Central memory CD4-positive, alpha-beta T cell (primary cell): ENCODE measurements around the gene CD34.
"Not testable (repeated sequence)": the region's sequence is repeated elsewhere in the genome, so short reads cannot be mapped to it uniquely, and the experiment has no call there.

ENCODE experiments used
- DNase-seq: peaks from one replicate; pipeline ENCODE4 v3.0.0; 2022
- total RNA-seq, 3 experiments: gene quantifications; one replicate each; lab custom pipeline; 2026; lab: John Stamatoyannopoulos, UW

The CD34 gene, protein sequence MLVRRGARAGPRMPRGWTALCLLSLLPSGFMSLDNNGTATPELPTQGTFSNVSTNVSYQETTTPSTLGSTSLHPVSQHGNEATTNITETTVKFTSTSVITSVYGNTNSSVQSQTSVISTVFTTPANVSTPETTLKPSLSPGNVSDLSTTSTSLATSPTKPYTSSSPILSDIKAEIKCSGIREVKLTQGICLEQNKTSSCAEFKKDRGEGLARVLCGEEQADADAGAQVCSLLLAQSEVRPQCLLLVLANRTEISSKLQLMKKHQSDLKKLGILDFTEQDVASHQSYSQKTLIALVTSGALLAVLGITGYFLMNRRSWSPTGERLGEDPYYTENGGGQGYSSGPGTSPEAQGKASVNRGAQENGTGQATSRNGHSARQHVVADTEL
- 0 to 0.19 (median 0) reads per million in 3 experiments for total RNA-seq

DNA sequence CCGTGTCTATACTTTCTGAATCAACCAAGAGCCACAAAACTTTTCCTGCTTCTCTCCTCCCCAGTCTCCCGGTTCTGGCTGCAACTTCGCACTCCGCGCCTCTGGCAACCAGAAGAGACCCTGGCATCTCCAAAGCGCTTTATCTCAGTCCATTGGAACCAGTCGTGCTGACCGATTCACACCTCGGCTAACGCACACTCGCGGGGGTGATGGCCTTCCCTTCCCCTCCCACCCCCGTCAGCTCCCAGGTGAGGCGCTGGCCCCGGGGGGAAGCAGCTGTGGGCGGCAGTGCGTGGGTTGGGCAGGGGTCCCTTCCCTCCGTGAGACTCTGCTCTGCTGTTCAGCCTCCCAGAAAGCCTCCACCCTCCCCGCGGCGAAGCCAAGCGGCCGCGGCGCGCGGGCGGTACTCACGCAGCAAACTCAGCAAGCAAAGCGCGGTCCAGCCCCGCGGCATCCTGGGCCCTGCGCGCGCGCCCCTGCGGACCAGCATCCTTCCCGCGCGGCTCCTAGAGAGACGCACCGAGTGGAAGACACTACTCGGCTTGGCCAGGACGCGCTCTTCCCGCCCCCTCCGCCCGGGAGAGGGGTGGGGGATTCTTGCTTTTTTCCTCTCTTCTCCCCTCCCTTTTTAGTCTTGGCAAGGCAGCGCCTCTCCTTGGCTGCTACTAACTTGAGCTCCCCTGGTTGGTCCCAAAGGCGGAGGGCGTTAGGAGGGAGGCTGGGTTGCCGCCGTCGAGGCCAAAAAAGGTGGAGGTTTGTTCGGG is at the start of gene CD34:
Gene CD34, minus strand, starts transcription at position 535 of the 764 bp plus-strand sequence. Its CDS starts 45 bp downstream, at position 490.
- DNase-seq: no peak

DNA sequence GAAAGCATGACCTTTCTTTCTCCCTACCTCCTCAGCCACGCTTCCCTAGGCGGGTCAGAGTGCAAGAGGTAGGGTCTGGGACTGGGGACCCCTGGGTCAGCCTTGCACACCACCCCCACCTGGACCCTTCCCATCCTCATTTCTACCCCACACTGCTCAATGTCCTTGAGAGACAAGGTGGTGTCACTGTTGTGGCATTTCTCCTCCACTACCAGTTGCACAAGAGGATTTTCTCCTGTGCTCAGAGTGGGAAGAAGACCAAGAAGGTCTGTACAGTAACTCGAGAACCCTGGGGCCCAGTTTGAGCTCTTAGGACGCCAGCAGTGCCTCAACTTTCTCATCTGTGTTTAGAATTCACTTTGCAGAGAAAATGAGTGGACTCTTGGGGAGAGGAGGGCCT is 49.4 kb upstream of the CD34 start:
- DNase-seq: no peak

DNA sequence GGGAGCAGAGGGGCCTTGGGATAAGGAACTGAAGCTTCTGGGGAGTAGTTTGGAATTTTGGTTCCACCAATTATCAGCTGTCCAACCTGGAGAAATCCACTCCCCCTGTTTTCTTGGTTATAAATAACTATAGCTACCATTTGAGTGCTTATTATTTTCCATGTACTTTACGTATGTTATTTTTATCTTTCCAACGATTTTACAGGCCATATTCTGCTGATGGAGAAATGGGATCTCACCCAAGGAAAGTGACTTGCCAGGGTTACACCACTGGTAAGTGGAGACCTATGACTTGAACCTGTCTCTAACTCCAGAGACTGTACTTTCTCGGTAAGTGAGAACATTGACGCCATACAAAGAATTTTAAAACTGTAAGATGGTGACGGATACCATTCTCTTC is 49.0 kb upstream of the CD34 start:
- no peak for DNase-seq

DNA sequence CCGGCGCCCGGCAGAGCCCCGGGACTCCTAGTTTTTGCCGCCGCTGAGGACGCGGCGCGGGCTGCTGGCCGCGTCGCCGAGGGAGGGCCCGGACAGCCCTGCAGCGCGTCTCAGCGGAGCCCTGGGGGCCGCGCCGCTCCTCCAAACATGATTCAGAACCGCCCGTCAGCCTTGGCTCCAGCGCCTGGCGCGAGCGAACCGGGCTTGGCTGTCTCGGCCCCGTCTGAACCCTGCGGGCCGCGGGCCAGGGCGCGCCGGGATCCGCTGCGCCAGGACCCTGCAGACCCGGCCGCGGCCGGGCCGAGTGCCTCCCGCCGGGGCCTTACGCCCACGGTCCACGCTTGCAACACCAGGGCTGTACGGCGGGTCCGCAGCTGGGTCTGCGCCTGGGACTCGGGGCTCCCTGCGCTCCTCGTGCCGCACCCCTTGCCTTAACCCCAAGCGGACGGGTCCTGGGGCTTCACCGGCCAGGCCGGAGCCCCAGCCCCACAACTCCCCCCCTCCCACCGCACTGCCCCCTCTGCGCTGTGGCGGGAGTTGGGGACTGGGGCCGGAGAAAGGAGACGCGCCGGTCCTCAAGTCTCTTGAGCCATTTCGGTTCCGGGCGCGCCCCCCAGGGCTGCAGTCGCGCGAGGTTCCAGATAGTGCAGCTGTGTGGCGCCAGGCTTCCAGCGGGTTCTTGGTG is 48.4 kb upstream of the CD34 start:
- no peak for DNase-seq

DNA sequence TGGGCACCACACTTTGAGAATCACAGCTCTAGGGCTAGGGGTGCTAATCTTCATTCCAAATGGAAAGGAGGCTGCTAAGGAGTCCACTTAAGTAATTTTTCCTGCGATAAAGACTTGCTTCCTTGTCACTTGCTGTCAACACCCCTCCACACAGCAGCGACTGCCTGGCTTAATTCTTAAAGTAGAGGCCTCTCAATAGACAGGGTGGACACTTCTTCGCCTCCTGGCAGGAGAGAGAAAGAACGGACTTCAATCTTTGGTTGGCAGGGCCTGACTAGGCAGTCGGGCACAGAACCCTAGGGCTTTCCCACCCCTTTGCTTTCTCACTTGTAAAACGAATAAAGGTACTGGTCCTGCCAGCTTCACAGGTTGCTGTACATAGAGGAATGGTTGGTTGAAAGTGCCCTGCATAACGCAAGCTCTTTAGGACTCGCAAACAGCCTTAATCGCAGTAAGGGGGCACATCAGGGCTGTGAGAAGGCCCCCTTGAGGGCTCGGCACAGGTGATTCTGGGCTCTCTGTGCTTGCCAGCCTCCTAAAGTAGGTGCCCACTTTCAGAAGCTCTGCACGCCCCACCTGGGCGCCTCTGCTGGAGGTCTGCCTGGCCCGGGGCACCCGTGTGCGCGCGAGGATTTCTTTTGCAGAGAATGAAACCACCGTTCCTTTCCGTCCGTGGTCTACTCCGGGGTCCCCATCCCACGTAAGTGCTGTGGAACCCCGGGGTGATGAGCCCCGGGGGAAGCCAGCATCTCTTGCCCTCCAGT is 47.6 kb upstream of the CD34 start:
- no peak for DNase-seq

DNA sequence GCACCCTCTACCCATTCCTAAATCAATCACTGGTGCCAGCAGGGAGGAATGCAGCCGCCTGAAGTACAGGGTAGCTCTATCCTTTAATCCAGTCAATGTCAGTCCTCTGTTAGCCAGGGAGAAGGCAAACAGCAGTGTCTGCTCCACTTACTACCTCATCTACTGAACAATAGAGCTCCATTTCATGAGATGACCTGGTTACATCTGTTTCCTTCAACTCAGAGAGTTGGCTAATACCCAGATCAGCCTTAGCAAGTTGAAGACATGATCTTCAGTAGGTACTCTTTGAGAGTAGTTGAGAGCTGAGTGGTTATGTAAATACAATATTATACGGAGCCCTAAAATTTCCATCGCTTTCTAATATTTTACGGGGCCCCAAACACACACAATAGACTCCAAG is 46.1 kb upstream of the CD34 start:
- DNase-seq: no peak

DNA sequence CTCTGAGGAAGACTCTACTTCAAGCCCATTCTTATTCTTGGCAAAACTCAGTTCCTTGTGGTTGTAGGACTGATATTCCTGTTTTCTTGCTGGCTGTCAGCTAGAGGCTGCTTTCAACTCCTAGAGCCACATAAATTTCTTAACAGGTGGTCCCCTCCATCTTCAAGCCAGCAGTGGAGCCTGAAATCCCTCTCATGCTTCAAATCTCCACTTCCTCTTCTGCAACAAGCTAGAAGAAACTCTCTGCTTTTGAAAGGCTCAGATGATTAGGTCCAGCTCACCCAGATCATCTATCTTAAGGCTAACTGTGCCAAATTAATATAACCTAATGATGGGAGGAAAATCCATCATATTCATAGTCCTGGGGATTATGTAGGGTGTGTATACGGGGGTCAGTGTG is 43.2 kb upstream of the CD34 start:
- DNase-seq: no peak

DNA sequence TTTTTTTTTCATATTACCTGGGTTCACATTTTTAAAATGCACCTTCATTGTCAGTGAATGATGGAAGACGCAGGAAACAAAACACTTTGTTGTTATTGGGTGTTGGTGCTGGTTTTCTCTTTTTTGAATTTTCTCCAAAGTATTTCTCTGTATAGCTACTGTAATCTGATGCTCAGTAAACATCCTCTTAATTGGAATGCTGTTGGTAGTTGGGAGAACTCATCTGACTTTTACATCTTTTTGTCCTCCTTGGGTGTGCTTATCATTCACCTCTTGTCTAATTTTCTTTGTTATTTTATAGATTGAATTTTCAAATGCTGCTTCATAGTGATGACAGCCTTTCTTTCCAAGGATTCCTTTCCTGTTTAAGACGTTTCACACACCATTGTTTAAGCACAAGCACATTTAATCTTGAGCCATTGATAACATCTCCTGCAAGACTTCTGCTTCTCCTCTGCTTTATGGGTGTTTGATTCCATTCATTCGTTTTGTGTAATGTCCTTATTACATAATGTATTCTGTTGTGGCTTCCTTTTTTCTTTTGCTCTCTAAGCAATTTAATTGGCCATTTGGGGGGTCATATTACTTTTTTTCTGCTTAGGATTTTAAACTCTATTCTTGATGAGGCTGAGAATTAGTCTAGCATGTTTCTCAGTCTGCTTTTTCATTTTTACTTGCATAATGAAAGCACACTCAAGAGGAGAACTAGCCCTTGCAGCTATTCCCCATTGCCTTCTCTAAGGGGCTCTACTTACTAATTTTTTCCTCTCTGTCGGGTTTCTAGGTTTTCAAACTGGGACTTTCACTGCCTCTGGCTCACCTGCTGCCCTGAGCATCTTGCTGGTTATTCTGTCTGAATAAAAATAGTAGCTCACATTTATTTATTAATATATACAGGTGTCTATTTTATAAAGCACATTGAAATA is 42.0 kb upstream of the CD34 start:
- DNase-seq: no peak

DNA sequence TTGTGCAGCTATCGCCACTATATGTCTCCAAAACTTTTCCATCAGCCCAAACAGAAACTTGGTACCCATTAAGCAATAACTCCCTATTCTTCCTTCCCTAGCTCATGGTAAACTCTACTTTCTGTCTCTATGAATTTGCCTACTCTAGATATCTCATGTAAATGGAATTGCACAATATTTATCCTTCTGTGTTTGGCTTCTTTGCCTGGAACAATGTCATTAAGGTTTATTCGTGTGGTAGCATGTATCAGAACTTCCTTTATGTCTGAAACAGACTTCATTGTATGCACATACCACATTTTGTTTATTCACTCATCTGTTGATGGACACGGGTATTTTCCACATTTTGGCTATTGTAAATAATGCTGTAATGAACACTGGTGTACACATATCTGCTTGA is 40.7 kb upstream of the CD34 start:
- no peak for DNase-seq

DNA sequence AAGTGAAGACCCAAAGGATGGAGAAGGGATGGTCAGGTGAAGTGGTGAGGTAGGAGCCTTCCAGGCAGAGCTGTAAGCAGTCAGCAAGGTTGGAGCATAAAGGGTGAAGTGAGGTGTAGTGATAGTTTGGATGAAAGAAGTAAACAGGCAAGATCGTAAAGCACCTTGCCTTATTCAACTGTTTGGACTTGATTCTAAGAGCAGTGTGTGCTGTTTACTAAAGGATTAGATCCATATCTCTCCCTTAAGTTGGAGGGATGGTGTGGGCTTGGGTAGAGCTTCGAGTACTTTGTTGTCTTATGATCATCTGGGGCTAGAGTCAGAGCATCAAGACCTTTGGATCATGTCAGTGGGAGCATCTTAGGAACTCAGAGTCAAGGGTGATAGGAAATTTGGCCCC is 39.8 kb upstream of the CD34 start:
- no peak for DNase-seq

DNA sequence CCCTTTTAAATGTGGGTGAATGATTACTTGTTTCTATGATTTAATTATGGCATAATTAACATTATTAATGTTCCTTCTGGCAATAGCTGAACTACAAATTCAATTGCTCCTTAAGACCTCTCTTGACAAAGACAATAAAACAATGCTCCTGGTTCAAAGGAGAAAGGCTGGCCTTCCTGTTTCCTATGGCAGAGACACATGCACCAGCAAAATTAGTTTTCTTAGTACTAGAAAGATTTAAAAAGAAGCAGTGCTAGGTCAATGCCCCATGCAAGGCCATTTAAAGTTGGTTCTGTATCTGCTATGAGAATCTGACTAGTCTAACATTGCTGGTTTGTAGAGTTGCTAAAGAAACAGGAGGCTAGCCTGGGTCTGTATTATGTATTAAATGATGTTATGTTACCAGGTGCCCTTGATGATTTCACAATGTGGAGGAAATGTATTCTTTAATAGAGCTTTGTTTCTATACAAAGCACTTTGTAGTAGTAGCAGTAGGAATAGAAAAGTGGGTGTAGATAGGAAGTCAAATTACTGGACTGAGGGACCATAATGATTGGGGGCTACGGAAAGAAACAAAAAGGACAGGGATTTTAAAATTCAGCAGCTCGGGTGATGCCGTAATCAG is 38.8 kb upstream of the CD34 start:
- no peak for DNase-seq

DNA sequence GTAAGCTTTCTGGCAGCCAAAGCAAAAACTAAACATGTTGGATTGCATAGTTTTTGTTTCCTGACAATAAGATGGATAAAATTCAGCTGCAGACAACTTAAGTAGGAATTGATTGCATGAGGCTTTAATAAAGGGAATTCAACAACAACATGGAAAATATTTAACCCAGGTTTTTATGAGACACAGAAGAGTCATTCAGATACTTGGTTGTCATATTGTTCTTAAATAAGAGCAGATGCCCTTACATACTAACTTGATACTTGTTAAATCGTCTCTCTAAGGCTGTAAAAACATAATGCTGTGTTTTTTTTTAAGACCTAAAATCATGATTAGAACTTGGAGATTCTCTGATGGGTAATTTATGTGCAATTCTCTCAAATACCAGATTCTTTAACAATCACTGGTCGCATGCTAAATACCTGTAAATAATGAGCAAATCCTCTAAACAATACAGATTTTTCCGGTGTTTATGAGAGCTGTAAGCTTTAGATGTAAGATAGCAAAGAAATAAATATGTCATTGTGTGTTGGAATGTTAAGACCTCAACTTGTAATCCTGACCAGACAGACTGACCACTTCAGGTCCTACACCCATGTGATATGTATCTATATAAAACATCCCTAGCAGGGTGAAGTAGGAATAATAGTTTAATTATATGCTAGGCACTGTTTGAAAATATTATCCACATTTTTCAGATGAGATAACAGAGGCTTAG is 37.8 kb upstream of the CD34 start:
- no peak for DNase-seq

DNA sequence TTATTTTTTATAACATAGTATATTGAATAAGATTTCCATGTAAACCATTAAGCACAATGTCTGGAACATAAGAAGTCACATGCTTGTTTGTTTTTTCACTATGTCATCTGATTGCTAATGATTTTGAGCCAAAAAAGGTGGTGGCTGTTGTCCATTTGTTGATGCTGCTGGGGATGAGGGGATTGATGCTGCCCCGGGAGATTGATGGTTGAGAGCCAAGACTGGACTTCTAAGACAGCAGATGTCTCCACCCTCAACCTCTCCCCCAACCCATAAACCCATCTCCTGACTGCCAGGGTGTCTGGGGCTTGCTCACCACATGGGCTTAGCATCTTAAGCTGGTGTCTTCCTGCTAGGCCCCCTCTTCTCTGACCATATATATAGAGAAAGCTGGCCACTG is 35.8 kb upstream of the CD34 start:
- DNase-seq: no peak

DNA sequence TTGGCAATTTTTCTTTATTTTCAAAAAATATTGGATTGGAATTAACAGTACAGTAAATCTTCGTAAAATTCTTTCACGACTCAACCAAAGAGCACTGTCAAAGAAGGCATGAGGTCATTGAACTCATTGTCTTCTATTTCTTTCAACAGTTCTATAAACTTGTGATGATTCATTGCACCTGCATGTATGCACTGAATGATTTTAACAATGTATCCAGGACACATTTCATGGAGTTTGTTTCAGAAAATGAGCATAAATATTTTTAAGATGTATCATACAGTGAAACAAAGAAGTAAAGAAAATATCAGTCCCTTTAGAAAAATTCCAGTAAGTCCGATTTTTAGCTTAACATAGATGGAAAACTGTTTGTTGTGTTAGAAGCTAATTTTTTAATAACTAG is 33.6 kb upstream of the CD34 start:
- DNase-seq: no peak

DNA sequence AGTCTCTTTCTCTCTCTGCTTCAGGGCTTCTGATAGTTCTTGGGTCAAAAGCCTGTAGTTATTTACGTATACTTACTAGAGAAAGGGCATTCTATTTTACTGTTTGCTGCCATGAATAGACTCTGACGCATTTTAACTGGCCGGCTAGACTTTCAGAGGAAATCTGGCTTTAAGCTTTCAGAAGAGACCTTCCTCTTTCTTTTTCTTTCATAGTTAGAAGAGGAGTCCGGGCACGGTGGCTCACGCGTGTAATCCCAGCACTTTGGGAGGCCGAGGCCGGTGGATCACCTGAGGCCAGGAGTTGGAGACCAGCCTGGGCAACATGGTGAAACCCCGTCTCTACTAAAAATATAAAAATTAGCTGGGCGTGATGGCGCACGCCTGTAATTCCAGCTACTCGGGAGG is 31.4 kb upstream of the CD34 start:
- not testable (repeated sequence) for DNase-seq

DNA sequence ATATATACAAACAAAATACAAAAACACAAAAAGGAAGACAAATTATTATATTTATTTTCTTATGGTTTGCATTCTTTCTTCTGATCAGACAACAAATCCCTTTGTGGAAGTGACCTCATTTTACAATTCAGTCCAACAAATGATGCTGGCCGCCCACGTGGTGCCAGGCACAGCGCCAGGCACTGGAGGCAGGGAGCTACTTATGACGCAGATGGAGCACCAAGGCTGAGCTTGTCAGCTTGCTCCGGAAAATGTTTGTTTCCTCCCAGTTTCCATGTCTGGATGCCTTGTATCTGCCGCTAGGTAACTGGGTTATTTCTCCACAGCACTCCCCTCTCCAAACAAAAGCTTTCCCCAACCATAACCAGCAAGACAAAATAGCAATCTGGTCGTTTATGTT is 30.7 kb upstream of the CD34 start:
- no peak for DNase-seq

DNA sequence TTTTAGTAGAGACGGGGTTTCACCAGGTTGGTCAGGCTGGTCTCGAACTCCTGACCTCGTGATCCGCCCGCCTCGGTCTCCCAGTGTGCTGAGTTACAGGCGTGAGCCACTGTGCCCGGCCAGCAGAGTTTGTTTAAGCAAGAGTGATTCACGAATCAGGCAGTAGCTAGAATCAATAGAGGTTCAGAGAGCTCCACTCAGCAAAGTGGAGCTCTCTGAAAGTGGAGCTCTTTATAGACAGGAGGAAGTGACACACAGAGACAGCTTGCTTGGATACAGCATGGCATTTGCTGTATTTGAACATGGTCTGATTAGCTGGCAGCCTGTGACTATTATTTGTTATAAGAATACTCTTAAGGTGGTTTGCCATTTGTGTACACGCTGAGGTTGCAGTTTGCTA is 27.1 kb upstream of the CD34 start:
- DNase-seq: no peak

DNA sequence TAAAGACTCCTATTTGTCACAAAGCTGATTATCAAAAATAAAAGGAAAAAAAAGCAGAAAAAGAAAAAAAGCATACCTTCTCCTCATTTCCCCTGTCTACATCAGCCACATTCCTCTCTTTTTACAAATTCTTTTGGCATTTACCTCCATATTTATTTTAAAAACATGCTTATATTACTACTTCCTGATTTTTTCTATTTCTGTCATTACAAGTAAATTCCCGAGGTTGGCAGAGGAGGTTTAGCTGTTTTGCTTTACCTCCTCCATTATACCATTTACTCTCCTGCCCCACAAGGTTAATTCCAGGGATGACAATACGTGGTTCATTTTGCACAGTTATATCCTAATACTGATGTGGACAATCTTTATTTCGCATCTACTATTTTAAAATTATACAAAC is 26.3 kb upstream of the CD34 start:
- DNase-seq: no peak

DNA sequence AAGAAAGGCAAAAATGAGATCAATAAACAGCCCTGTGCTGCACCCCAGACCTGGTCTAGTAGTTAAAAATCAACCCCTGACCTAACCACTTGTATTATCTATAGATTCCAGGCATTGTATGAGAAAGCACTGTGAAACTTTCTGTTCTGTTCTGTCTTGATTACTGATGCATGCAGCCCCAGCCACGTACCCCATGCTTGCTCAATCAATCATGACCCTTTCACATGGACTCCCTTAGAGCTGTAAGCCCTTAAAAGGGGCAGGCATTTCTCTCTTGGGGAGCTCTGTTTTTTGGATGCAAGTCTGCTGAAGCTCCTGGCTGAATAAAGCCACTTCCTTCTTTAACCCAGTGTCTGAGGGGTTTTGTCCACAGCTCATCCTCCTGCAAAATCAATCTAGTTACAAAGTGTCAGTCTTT is 24.2 kb upstream of the CD34 start:
- DNase-seq: no peak

DNA sequence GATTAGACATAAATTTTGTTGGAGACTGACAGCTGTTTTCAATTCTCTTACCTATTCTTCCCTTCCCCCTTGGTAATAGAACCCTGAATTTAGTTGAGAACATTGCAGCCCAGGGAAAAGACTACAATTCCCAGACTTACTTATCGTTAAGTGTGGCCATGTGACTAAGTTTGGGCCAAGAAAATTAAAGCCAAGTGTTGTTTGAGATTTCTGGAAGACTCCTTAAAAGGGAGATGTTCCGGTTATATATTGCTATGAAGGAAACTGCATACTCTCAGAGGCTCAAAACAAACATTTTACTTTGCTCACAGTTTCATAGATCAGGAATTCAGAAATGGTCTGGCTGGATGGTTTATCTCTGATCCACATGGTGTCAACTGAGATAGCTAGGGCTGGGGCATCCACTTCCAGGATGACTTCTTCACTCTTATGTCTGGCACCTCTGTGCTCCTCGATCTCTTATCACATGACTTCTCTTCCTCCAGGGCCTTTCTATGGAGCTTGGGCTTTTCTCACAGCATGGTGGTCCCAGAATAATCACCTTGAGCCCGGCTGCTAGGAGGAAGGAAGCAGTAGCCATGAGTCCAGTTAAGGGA is 22.4 kb upstream of the CD34 start:
- no peak for DNase-seq
